HEK293 (cell line): ENCODE data around the gene CREB3L1.
A peak's percentile ranks its signal among the peaks of the same experiment; 100 is the strongest.

Experiments
- CTCF ChIA-PET: fragments of 350-600 bp; formaldehyde crosslinking; extraction: SDS; loops from one replicate; lab custom pipeline; 2021; ENCODE audit warnings: antibody characterized with exemption; lab: Yijun Ruan, JAX
- POLR2A ChIA-PET: fragments of 300-600 bp; formaldehyde crosslinking; extraction: SDS; loops from one replicate; lab custom pipeline; 2020; ENCODE audit warnings: antibody characterized with exemption, inconsistent platforms; lab: Yijun Ruan, JAX
- H3K27ac ChIP-seq: fragments of 200-500 bp; sonication (Bioruptor generic); 2 replicates; pipeline ENCODE4 v1.5.1; 2014; ENCODE audit warnings: low read depth, low read length, control low read depth, inconsistent platforms; ENCODE audit errors: extremely low read depth
- H3K36me3 ChIP-seq, 2 experiments: fragments of 200-500 bp in 1 of 2; sonication (Bioruptor generic) in 1 of 2; 1 replicate in 1 of 2; 2 replicates in 1 of 2; pipeline ENCODE4 v1.5.1; 2014 to 2017; ENCODE audit warnings: inconsistent platforms in 2 of 2, low read length in 2 of 2; ENCODE audit not compliant: control insufficient read depth in 2 of 2, insufficient read depth in 1 of 2
- H3K4me1 ChIP-seq: fragments of 200-500 bp; sonication (Bioruptor generic); 2 replicates; pipeline ENCODE4 v1.5.1; 2014; ENCODE audit warnings: mild to moderate bottlenecking, low read length, inconsistent platforms; ENCODE audit not compliant: control insufficient read depth, insufficient read depth
- H3K4me3 ChIP-seq: 2 replicates; pipeline ENCODE4 v1.5.1; 2011; ENCODE audit warnings: low read depth, mild to moderate bottlenecking, control low read depth, low read length, moderate library complexity
- H3K9me3 ChIP-seq: fragments of 200-500 bp; sonication (Bioruptor generic); 2 replicates; pipeline ENCODE4 v1.5.1; 2014; ENCODE audit warnings: low read depth, low read length, inconsistent platforms; ENCODE audit not compliant: control insufficient read depth, insufficient read depth
- PRDM10 ChIP-seq: fragments of 450-650 bp; formaldehyde crosslinking; IDR thresholded peaks from 2 replicates; pipeline ENCODE4 v1.5.1; 2016; ENCODE audit warnings: missing biosample characterization, missing genetic modification characterization
- SP3 ChIP-seq: fragments of 450-650 bp; formaldehyde crosslinking; IDR thresholded peaks from 2 replicates; pipeline ENCODE4 v1.5.1; 2016; ENCODE audit warnings: missing biosample characterization, missing genetic modification characterization
- ZIC2 ChIP-seq: fragments of 450-650 bp; formaldehyde crosslinking; IDR thresholded peaks from 2 replicates; pipeline ENCODE4 v1.5.1; 2016; ENCODE audit warnings: missing biosample characterization, missing genetic modification characterization
- ZNF10 ChIP-seq: fragments of 450-650 bp; formaldehyde crosslinking; IDR thresholded peaks from 2 replicates; pipeline ENCODE4 v1.5.1; 2017; ENCODE audit warnings: missing biosample characterization, missing genetic modification characterization
- ZNF302 ChIP-seq: fragments of 450-650 bp; formaldehyde crosslinking; IDR thresholded peaks from 2 replicates; pipeline ENCODE4 v1.5.1; 2016; ENCODE audit warnings: missing biosample characterization, missing genetic modification characterization, low read depth
- ZNF449 ChIP-seq: fragments of 450-650 bp; formaldehyde crosslinking; IDR thresholded peaks from 2 replicates; pipeline ENCODE4 v1.5.1; 2017; ENCODE audit warnings: missing biosample characterization, mild to moderate bottlenecking, missing genetic modification characterization, moderate library complexity
- ZNF501 ChIP-seq: fragments of 450-650 bp; formaldehyde crosslinking; IDR thresholded peaks from 2 replicates; pipeline ENCODE4 v1.5.1; 2016; ENCODE audit warnings: missing biosample characterization, missing genetic modification characterization
- ZNF518A ChIP-seq: fragments of 450-650 bp; formaldehyde crosslinking; conservative IDR thresholded peaks from 2 replicates; pipeline ENCODE4 v1.5.1; 2016; ENCODE audit warnings: low read depth, missing biosample characterization, missing genetic modification characterization
- ZNF555 ChIP-seq: fragments of 450-650 bp; formaldehyde crosslinking; conservative IDR thresholded peaks from 2 replicates; pipeline ENCODE4 v1.5.1; 2017; ENCODE audit warnings: missing biosample characterization, mild to moderate bottlenecking, missing genetic modification characterization, inconsistent platforms
- ZNF623 ChIP-seq: fragments of 450-650 bp; formaldehyde crosslinking; IDR thresholded peaks from 2 replicates; pipeline ENCODE4 v1.5.1; 2016; ENCODE audit warnings: missing biosample characterization, missing genetic modification characterization
- ZNF843 ChIP-seq: fragments of 450-650 bp; formaldehyde crosslinking; IDR thresholded peaks from 2 replicates; pipeline ENCODE4 v1.5.1; 2016; ENCODE audit warnings: missing biosample characterization, missing genetic modification characterization
- TF ChIP-seq, protein P1 (sequence below): fragments of 450-650 bp; formaldehyde crosslinking; IDR thresholded peaks from 2 replicates; pipeline ENCODE4 v1.5.1; 2016; ENCODE audit warnings: missing biosample characterization, missing genetic modification characterization

Gene CREB3L1

GRCh38 chr11:46308631-46309419, 31.4 kb downstream of the CREB3L1 start (continued):
- TF ChIP-seq, protein P1, sequence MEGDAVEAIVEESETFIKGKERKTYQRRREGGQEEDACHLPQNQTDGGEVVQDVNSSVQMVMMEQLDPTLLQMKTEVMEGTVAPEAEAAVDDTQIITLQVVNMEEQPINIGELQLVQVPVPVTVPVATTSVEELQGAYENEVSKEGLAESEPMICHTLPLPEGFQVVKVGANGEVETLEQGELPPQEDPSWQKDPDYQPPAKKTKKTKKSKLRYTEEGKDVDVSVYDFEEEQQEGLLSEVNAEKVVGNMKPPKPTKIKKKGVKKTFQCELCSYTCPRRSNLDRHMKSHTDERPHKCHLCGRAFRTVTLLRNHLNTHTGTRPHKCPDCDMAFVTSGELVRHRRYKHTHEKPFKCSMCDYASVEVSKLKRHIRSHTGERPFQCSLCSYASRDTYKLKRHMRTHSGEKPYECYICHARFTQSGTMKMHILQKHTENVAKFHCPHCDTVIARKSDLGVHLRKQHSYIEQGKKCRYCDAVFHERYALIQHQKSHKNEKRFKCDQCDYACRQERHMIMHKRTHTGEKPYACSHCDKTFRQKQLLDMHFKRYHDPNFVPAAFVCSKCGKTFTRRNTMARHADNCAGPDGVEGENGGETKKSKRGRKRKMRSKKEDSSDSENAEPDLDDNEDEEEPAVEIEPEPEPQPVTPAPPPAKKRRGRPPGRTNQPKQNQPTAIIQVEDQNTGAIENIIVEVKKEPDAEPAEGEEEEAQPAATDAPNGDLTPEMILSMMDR (tag by site-specific recombination) = peak; percentile 79

DNA sequence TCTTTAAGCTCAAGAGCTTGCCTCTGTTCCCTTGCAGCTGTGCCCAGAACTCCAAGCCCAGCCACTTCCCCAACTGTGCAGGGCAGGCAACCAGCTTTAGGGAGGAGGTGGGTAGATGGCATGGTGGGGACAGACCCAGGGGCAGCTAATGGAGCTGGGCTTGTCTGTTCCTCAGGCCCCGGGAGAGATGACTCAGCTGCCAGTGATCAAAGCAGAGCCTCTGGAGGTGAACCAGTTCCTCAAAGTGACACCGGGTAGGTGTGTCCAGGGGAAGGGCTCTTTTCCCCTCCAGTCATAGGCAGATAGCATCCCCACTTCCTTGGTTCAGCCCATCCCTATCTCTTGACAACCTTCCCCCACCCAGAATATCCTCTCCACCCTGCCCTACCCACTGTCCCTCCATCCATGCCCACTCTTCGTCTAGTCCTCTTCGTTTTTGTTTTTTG, 32.4 kb downstream of the CREB3L1 start:
- Histone ChIP-seq H3K36me3 (no peaks in the 10 kb centered on the region), H3K27ac (no peak overlapping the region), H3K4me3 (no peak overlapping the region), H3K9me3 (no peaks in the 10 kb centered on the region), H3K4me1 (no peaks in the 10 kb centered on the region)
- POLR2A ChIA-PET = interaction anchor here (0.8 kb wide), 1 partner anchor 66 kb away, joined by 3 read pairs; no protein-coding TSS in a partner anchor
- CTCF ChIA-PET = interaction anchor here (0.5 to 15.1 kb wide), 21 partner anchors 7 to 411 kb away, joined by 3 to 451 read pairs (median 3); no protein-coding TSS in a partner anchor
- TF ChIP-seq ZIC2 (no peak), SP3 (tag by site-specific recombination) (peak; percentile 43; the same call in 1 of the 2 replicates), PRDM10 (tag by site-specific recombination) (peak; percentile 70), ZNF843 (tag by site-specific recombination) (no peak), ZNF623 (tag by site-specific recombination) (no peak), ZNF10 (tag by site-specific recombination) (no peak), ZNF518A (no peak), ZNF302 (no peak), ZNF501 (no peak), ZNF555 (tag by site-specific recombination) (no peak), ZNF449 (tag by site-specific recombination) (peak; percentile 67; the same call in 1 of the 2 replicates)
